ENCODE measurements around the gene ALDOB.

DNA sequence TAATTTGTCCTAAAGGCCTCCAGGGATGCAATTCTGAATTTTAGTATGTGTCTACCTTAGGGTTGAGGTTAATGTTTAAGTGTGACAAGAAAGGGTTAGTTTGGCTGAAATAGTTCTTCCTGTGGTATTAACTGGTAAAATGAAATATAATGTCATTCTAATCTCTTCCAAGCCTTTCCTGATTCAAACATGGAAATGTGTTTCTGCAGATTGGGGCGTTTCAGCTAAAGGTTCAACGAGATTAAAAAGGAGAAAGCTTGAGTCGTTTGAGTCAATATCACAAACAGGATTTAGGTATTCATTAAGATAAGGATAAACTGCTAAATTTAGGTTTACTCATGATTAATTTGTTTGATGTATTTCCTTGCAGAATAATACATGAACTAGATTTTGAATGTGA lies 34.4 kb upstream of the ALDOB start:
- TF ChIP-seq LEF1 (IDR thresholded peaks at IDR 0.05; ENCODE audit: borderline replicate concordance) (no peak), FOXK2 (IDR thresholded peaks at IDR 0.05) (no peak), SP1 (IDR thresholded peaks at IDR 0.05) (no peak), BHLHE40 (IDR thresholded peaks at IDR 0.05; ENCODE audit: borderline replicate concordance) (no peak)
